ENCODE data around the gene GPSM3.

GRCh38 chr6:32222333-32223230 is 30.1 kb upstream of the GPSM3 start:
- TF ChIP-seq CTCF (conservative IDR thresholded peaks at IDR 0.05) = no peak
- no peak for TF ChIP-seq EZH2 (IDR thresholded peaks at IDR 0.05; ENCODE audit: low read depth)

Data from PC-9 (cell line).